Measurements from ENCODE around the gene PAPSS2. TPM values are rescaled to one million over a fixed set of nuclear protein-coding genes. Genes with fewer than 3 reads are reported as not detected.
"Not testable (repeated sequence)": the region's sequence is repeated elsewhere in the genome, so short reads cannot be mapped to it uniquely, and the experiment has no call there.

PAPSS2 gene
- 0.22 and 4.8 TPM in 2 replicates for polyA plus RNA-seq (2014; cell fraction: cytosol; rRNA removed)
- 0.12 and 0.29 TPM in 2 replicates for polyA plus RNA-seq (2014; cell fraction: nucleus; rRNA removed)

- DNase-seq (ENCODE audit: low spot score) = peak; percentile 35
These were observed at the start of gene PAPSS2 for GRCh38 chr10:87659571-87660483. Gene PAPSS2 (plus strand): TSS chr10:87659878. CDS start chr10:87659982, 104 bp downstream.

- not testable (repeated sequence) for DNase-seq (ENCODE audit: low spot score)
These were observed 48.3 kb upstream of the PAPSS2 start for GRCh38 chr10:87611341-87611740.

GRCh38 chr10:87612115-87612514 is 47.6 kb upstream of the PAPSS2 start:
- DNase-seq (ENCODE audit: low spot score) = no peak

GRCh38 chr10:87613751-87614150 is 45.9 kb upstream of the PAPSS2 start:
- DNase-seq (ENCODE audit: low spot score) = no peak

- no peak for DNase-seq (ENCODE audit: low spot score)
These were observed 43.8 kb upstream of the PAPSS2 start for GRCh38 chr10:87615856-87616255.

GRCh38 chr10:87617503-87617902 is 42.2 kb upstream of the PAPSS2 start:
- no peak for DNase-seq (ENCODE audit: low spot score)

GRCh38 chr10:87618566-87619423 is 40.9 kb upstream of the PAPSS2 start:
- no peak for DNase-seq (ENCODE audit: low spot score)

- DNase-seq (ENCODE audit: low spot score) = no peak
These were observed 40.0 kb upstream of the PAPSS2 start for GRCh38 chr10:87619705-87620104.

GRCh38 chr10:87621440-87621839 is 38.2 kb upstream of the PAPSS2 start:
- DNase-seq (ENCODE audit: low spot score) = not testable (repeated sequence)

GRCh38 chr10:87622314-87623004 is 37.2 kb upstream of the PAPSS2 start:
- DNase-seq (ENCODE audit: low spot score) = no peak

- no peak for DNase-seq (ENCODE audit: low spot score)
These were observed 36.5 kb upstream of the PAPSS2 start for GRCh38 chr10:87623191-87623590.

GRCh38 chr10:87625661-87626060 is 34.0 kb upstream of the PAPSS2 start:
- no peak for DNase-seq (ENCODE audit: low spot score)

GRCh38 chr10:87626422-87626892 is 33.2 kb upstream of the PAPSS2 start:
- no peak for DNase-seq (ENCODE audit: low spot score)

GRCh38 chr10:87630171-87630570 is 29.5 kb upstream of the PAPSS2 start:
- DNase-seq (ENCODE audit: low spot score) = no peak

GRCh38 chr10:87632454-87632853 is 27.2 kb upstream of the PAPSS2 start:
- no peak for DNase-seq (ENCODE audit: low spot score)

- DNase-seq (ENCODE audit: low spot score) = no peak
These were observed 25.4 kb upstream of the PAPSS2 start for GRCh38 chr10:87634311-87634710.

GRCh38 chr10:87635498-87636312 is 24.0 kb upstream of the PAPSS2 start:
- DNase-seq (ENCODE audit: low spot score) = no peak

- no peak for DNase-seq (ENCODE audit: low spot score)
These were observed 23.3 kb upstream of the PAPSS2 start for GRCh38 chr10:87636313-87636915.

- DNase-seq (ENCODE audit: low spot score) = no peak
These were observed 20.2 kb upstream of the PAPSS2 start for GRCh38 chr10:87639493-87639892.

- DNase-seq (ENCODE audit: low spot score) = no peak
These were observed 19.6 kb upstream of the PAPSS2 start for GRCh38 chr10:87640043-87640442.
